AG09309 (cell line): ENCODE data around the gene HEPHL1.
A peak's percentile ranks its signal among the peaks of the same experiment; 100 is the strongest.

Experiments used
- DNase-seq: peaks from one replicate; pipeline ENCODE4 v3.0.0-alpha.2; 2010; ENCODE audit warnings: low read depth
- H3K4me3 ChIP-seq: 2 replicates; pipeline ENCODE4 v1.5.1; 2011; ENCODE audit warnings: mild to moderate bottlenecking, low read depth, low read length, moderate library complexity; ENCODE audit not compliant: control insufficient read depth
- CTCF ChIP-seq: IDR thresholded peaks from 2 replicates; pipeline ENCODE4 v1.5.1; 2011; ENCODE audit warnings: mild to moderate bottlenecking, low read depth, low read length, inconsistent platforms; ENCODE audit not compliant: insufficient read depth, control insufficient read depth; ENCODE audit errors: missing control alignments

The HEPHL1 gene

GRCh38 chr11:94023856-94024255 is 2.7 kb downstream of the HEPHL1 start:
- DNase-seq, result no peak
- TF ChIP-seq CTCF, result no peak
- no peak overlapping the region for H3K4me3 ChIP-seq

GRCh38 chr11:94024547-94024946 is 3.4 kb downstream of the HEPHL1 start:
- no peak overlapping the region for H3K4me3 ChIP-seq
- no peak for DNase-seq
- no peak for TF ChIP-seq CTCF

- no peak for TF ChIP-seq CTCF
- DNase-seq, result no peak
- H3K4me3 ChIP-seq, result no peak overlapping the region
These were observed 4.7 kb downstream of the HEPHL1 start for GRCh38 chr11:94025690-94026394.

- H3K4me3 ChIP-seq, result no peak overlapping the region
- no peak for TF ChIP-seq CTCF
- no peak for DNase-seq
These were observed 6.1 kb downstream of the HEPHL1 start for GRCh38 chr11:94027210-94027609.

GRCh38 chr11:94028436-94028835 is 7.3 kb downstream of the HEPHL1 start:
- no peak for TF ChIP-seq CTCF
- no peak overlapping the region for H3K4me3 ChIP-seq
- DNase-seq, result peak; percentile 52

GRCh38 chr11:94030059-94030458 is 8.9 kb downstream of the HEPHL1 start:
- DNase-seq, result no peak
- TF ChIP-seq CTCF, result no peak
- H3K4me3 ChIP-seq, result no peak overlapping the region

- TF ChIP-seq CTCF, result no peak
- DNase-seq, result no peak
- no peak overlapping the region for H3K4me3 ChIP-seq
These were observed 10.5 kb downstream of the HEPHL1 start for GRCh38 chr11:94031625-94032024.
